Measurements from ENCODE around the gene COPS7A.

Gene COPS7A, protein sequence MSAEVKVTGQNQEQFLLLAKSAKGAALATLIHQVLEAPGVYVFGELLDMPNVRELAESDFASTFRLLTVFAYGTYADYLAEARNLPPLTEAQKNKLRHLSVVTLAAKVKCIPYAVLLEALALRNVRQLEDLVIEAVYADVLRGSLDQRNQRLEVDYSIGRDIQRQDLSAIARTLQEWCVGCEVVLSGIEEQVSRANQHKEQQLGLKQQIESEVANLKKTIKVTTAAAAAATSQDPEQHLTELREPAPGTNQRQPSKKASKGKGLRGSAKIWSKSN

DNA sequence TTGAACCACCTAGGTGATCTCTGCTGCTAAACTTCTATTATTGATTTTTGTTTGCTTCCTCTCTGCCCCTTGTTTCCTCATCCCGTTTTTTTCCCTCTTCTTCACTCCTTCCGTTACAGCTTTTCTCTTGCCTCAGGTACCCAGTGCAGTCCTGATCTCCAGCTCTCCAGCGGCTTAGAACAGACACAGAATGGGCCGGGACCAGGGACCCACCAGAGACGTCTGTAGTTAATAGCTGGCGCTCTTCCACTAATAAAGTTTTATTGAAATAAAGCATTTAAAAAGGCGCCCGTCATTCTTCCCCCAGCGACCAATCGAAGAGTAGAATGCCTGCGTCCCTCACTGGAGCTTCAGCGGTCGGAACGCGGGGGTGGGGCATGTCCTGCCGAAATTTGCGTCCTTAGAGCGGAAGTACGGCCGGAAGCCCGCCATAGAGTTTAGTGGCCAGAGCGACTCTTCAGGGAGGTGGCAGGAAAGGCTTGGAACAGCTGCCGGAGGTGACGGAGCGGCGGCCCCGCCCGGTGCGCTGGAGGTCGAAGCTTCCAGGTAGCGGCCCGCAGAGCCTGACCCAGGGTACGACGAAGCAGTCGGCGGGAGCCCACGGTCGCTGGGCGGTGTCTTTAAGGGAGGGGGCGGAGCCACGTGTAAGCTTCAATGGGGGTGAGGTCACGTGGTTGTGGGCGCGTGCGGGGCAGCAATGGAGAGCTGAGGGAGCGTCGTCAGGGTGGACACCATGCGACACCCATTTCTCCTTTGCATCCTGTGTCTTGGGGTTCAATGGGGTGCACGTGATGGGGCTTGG, at the start of gene COPS7A:
TSS of gene COPS7A (plus strand) at position 440 of the 802 bp plus-strand sequence. CDS start 611 bp downstream, outside the sequence.
- DNase-seq (ENCODE audit: insufficient read length, low spot score) (peak; percentile 95), FAIRE-seq (peak; percentile 99)

DNA sequence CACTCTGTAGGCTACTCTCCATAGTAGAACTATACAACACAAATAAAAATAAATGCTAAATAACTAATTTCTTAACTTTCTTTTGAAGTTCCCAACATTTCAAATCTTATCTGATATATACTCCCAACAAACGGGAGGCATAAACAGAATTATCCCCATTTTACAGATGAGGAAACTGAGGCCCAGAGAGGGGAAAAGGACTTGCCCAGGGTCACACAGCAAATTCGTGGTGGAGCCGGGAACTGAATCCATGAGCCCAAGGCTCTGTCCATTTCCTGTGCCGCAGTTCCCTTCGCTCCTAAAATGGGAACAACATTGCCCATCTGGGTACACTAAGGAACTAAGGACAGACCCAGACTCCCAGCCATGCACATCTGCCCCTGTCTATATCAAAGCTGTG, 46.9 kb upstream of the COPS7A start:
- no peak for DNase-seq (ENCODE audit: insufficient read length, low spot score)
- no peak for FAIRE-seq

DNA sequence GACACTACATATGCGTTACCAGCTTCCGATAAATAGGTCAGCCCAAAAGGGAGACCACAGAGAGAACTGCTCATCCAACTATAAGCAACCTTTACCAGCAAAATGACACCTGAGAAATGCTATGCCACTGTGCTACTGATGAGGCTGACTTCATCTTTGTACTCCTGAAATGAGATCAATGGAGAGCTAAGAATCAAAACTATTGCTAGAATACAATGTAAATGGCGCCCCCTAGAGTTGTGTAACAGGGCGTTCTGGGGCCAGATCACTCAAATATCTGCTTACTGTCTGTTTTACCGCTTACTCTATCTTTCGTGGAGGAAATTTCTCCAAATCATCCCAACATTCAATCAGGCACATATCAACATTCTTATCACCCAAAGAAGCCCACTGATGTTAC, 39.2 kb upstream of the COPS7A start:
- DNase-seq (ENCODE audit: insufficient read length, low spot score) = no peak
- peak; percentile 51 for FAIRE-seq

DNA sequence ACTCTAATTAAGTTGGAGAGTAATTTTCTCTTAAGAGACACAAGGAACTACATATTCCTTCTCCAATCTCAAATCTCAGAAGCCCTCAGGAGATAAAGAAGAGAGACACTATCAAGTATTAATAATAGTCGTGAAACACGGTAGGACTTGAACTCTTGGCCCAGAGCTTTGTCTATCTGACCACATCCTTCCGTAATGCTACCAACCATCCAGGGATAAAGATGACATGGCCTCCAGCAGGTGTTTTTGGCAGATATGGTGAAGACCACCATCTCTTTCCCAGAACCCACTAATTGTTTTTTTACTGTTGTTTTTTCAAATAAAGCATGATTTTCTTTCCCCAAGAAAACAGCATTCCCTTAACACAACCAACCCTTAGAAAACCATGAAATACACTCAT, 38.0 kb upstream of the COPS7A start:
- no peak for FAIRE-seq
- DNase-seq (ENCODE audit: insufficient read length, low spot score) = no peak

DNA sequence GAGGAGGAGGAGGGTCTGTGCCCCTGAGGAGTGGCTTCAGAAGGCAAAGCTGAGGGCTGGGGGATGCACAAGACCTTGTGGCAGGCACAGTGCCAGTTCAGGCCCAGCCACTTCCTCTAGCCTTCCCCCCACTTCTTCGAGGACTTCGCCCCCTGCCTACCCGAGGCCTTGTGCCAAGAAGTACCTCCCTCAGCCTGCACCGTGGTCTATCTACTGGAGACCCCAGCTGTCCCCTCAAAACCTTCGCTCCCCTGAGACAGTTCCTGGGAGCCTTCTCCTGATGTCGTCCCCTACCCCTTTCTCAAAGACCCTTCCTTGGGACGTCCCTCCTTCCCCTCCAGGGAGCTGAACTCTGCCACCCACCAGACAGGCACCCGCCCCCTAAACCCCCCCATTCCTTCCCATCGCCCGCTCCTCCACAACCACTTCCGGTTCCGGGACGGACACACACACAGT, 35.3 kb upstream of the COPS7A start:
- peak; percentile 57 for DNase-seq (ENCODE audit: insufficient read length, low spot score)
- FAIRE-seq = peak; percentile 28

DNA sequence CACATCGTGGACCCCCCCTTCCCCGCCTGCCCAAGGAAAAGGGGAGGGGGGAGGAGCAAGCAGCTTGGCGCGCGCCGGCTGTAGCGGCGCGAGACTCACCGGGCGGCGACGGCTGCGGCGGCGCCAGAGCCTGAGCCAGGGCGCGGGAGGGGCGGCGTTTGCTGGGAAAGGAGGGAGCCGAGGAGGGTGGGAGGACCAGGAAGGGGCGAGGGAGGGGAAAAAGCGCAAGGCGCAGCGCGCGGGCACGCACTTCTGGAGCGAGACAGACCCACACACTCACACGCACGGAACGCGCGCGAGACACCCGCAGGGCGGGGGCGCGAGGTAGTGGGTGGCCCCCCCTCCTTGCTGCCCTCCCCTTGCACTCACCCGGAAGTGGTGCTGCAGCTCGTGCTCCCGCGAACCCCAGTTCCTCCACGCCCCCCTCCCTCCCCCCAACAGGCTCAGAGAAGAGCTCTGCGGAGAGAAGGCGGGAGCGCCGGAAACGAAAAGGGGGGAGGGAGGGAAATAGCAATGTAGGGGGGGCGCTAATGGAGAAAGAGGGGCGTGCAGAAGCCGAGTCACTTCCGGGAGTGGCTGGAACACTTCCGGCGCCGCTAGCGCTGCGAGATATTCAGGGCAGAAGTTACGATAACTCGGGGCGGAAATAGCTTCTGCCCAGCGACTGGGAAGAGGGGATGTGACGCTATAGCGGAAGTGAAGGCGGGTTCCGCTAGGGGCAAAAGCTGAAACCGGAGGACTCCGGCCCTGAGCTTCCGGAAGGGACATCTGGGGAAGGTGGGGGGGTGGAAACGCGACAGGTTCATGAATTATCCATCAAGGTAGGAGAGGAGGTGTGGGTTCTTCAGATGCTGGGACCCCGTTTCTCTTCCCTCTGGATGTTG, 34.6 kb upstream of the COPS7A start, which contains the start of gene ZNF384:
TSS of gene ZNF384 (minus strand) at position 377 of the 884 bp plus-strand sequence. CDS start 9,855 bp downstream, outside the sequence.
- DNase-seq (ENCODE audit: insufficient read length, low spot score) = peak; percentile 92
- peak; percentile 99 for FAIRE-seq

DNA sequence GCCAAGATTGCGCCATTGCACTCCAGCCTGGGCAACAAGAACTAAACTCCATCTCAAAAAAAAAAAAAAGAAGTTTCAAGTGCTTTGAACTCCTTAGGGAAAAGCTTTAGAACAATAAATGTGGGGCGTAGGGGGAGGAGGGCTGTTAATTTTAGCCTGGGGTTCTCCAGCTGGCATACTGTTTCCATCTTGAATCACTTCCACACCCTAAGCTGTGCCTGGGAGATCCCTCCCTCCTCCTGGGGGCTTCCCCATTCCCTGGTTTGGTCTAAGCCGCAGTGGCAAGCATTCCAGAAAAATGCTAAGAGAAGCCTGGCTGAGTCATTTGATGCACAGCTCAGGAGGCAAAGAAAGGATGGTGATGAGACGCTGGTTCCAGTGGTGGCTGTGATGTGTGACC, 32.4 kb upstream of the COPS7A start:
- FAIRE-seq (no peak), DNase-seq (ENCODE audit: insufficient read length, low spot score) (no peak)

DNA sequence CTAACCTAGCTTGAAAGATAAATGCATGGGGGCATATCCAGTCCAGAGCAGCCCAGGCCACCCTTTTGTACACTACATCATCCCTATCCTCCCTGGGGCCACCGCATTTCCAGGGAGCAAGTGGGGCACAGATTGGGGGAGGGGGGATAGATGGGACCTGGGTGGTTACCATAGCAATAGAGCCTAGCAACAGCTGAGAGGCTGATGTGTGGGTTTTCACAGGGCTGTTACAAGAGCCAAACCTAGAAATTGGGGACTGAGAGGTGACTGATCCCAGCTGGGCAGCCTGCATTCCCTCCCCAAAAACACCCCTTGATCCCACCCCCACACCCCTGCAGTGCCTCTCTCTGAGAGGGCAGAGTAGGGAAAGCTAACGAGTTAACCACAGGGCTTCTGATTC, 31.0 kb upstream of the COPS7A start:
- FAIRE-seq (no peak), DNase-seq (ENCODE audit: insufficient read length, low spot score) (no peak)

DNA sequence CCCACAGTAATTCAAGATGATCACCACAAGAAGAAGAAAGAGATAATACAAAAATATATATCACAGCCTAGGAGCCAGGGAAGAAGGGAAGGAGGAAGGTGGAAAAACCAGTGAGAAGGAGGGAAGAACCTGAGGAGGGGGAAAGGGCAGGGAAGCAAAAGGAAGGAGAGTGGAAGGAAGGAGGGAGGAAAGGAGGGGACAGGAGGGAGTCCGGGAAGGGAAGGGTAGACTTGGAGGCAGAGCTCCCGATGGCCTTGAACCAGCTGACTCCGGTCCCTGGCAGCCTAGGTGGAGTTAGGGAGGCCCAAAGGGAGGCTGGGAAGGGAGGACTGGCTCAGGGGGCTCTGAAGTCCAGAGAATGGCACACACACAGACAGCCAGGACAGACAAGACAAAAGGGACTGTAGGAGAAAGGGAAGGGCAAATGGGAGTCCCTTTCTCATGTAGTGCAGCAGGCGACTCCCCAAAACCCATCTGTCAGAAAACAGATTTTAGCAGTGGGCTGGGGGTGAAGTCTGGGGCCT, 30.0 kb upstream of the COPS7A start:
- DNase-seq (ENCODE audit: insufficient read length, low spot score) (no peak), FAIRE-seq (no peak)

DNA sequence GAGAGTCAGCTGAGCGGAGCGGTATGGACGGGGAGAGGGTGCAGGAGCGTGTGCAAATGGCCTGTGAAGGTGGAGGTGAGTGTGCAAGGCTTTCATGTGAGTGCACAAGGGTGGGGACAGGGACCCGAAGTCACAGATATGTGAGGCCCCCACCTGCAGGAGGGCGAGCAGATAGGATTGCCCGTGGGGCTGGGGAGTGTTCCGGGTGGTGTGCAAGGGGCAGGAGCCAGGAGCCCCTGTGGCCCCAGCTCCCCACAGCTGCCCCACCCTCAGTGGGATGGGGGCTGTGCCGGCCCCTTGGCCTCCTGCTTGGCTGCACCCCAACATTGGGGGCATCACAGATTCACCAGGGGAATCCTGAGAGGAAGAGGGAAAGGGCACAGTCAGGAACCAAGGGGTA, 29.1 kb upstream of the COPS7A start:
- FAIRE-seq (no peak), DNase-seq (ENCODE audit: insufficient read length, low spot score) (no peak)

DNA sequence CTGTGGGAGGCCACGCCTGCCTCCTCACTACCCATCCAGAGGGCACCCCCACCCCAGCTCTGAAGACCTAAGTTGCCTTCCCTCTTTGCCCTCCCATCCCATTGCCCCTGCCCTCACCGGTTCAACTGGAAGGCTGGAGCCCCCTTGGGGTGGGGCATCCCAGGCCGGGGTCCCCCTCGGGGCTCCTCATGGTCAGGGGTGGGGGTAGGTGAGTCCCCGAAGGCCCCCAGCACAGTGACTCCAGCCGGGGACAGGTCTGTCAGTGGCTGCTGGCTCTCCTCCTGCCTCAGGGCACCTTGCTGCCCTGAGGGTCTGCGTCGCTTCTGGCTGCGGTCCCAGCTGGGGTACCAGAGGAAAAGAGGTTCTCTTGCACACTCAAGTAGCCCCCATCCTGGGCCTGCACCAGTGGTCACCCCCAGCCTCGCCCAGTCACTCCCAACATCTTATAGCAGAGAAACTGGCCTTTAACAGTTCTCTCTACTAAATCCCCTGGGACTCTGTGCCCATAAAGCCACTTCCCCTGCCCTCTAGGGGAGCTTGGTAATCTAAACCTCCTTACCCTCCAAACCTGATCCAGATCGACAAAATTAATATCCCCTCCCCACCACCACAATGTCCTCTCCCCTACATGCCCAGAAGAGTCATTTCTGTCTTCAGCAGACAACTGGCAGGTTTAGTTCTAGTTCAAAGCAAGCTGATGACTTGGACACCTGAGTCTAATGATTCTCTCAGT, 28.4 kb upstream of the COPS7A start:
- FAIRE-seq = no peak
- DNase-seq (ENCODE audit: insufficient read length, low spot score) = no peak

DNA sequence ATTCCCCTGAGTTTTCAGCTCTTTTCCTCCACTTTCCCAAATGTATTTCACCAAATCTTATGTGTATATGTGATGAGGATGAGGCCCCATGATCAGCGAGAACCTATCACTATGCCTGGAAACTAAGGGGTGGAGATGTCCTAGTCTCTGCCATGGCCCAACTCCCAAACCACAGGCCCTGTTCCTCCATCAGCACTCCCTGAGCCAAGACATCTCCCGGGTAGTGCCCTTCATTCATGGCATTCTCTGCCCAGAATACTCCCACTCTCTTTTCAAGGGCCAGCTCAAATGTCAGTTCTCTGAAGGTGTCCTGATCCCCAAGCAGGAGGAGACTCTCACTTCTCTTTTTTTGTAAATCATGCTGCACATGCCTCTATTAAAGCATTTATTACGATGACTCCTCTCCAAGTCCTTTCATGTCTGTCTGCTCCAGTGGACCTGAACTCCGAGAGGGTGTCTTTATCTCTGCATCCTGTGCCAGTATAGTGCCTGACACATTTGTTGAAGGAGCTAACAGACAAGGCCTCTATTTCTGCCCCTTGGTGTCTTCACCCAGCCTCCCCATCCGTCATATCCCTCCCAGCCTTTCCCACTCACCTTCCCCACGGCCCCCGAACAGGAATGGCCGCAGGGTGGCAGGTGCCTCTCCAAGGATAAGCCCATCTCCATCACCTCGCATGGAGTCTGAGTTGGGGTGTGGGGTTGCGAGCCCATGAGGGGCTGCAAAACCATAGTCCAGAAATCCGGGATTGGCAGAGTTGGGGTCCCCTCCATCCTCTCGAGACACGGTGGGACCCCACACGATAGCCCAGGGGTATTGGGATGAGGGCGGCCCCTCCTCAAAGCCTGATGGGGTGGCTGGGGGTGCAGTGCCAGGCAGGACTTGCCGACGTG, 26.9 kb upstream of the COPS7A start:
- DNase-seq (ENCODE audit: insufficient read length, low spot score) (no peak), FAIRE-seq (peak; percentile 68)

DNA sequence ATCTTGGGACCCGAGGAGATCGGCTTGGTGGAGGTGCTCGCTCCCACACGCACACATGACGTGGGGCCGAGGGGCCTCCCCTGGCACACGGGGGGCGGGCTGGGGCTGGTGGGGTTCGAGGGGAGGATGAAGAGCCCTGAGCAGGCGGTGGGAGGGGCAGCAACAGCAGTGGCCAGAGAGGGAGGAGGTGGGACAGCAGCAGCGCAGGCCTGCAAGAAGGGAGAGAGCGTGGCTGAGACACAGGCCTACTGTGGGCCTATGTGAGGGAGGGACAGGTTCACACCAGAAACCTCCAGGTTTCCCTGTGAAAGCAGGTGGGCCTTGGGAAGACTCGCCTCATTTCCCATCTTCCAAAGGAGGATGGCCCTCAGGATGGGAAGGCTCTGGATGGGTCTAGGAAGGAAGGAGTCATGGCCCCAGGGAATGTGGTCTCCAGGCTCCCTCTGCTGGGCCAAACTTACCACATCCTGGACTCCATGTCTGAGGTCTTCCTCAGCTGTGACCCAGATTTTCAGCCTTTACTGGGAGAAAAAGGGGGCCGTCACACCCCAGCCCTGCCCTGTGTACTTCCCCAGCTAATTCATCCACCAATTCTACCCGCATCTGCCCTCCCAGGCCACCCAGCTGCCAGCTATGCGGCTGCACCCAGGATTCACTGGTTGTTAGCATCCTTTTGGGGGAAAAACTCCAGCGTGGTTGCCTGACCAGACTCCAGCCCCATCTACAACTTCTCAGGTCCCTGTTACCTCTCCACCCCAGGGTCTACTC, 26.1 kb upstream of the COPS7A start:
- FAIRE-seq = peak; percentile 55

DNA sequence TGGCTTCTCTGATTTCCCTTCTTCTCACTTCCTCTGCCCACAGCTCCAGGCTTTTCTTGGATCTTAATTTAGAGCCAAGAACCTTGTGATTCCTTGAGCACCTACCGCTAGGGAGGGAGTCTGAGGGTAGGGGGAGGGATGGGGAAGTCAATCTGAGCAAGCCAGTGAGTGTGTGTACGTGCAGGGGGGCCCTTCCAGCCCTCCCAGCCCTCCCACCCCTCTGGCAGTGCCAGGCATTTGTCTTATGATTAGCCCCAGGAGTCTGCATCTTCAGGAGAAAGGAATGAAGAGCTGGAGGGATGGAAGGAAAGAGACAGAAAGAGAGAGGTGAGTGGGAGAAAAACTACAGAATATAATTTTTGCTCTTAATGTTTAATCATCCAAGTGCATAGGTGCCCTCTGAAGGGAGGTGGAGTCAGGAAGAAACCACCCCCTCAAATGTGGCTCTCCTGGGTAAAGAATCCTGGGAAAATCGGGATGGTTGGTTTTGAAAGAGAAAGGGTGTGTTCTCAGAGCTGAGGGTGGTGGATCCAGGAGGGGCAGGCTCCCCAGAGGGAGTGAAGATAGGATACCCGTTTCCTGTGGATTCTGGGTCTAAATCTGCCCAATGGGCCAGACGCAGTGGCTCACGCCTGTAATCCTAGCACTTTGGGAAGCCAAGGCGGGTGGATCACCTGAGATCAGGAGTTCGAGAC, 25.3 kb upstream of the COPS7A start:
- FAIRE-seq (no peak), DNase-seq (ENCODE audit: insufficient read length, low spot score) (no peak)

More for the DNA sequence above, 26.1 kb upstream of the COPS7A start:
- DNase-seq (ENCODE audit: insufficient read length, low spot score) = peak; percentile 53

DNA sequence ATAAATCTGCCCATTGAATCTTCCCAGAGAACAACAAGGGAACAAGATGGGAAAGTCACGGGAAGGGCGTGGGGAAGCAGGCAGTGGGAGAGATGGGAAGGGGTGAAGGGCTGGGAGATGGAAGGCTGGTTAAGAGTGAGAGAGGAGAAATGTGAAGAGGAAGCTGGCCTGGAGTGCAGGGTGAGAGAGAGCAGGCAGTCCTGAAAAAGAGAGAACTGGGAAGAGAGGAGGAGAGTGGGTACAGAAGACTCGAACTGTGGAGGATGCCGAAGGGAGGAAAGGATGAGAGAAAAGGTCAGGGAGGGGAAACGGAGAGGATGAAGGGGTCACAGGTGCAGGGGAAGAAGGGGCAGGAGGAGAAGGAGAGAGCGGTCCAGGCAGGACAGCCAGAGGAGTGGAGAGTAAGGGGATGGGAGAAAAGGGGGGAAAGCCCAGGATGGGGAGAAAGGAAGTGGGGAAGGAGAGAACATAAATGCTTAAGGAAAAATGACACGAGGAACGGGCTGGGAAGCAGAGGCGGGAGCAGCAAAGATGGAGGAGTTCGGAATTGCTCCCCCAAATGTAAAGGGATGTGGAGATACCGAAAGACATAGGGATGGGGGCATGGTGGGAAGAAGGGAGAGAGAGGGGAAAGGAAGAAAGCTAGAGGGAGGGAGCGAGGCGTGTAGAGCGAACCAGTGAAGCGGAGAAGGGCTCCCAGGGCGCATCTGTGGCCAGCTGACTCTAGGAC, 24.4 kb upstream of the COPS7A start:
- FAIRE-seq = no peak
- no peak for DNase-seq (ENCODE audit: insufficient read length, low spot score)

DNA sequence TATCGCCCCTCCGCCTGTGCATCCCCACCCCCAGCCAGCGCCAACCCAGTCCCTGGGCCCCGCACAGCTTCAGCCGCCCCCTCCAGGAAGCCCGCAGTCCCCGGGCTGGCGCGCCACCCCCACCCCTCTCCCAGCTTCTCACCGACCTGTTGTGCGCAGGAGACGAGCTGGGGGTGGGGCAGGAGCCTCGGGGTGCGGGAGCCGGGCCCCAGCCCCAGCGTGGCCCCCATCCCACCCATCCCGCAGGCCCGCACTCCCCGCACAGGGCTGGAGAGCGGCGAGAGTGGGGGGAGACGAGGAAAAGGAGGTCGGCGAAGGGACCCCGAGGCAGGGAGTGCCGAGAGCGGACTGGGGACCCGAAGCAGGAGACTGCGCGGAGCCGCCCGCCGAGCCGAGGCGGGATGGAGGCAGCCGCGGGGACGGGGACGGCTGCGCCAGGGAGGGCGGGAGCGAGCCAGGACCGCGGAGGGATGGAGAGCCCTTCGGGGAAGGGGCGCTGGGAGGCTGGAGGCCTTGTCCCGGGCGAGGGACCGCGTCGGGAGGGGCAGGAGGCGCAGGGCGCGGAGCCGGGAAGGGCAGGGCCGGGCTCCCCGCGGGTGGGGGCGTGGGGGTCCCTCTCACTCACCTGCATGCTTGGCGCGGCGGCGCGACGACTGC, 23.7 kb upstream of the COPS7A start:
- FAIRE-seq (no peak), DNase-seq (ENCODE audit: insufficient read length, low spot score) (no peak)

Measured in GM19239 (cell line).